DND-41 (cell line): ENCODE results near the gene MTA3.

Experiments used
- ATAC-seq: fragments of 200-7000 bp; cut with Tn5 transposase; 3 replicates; pipeline ENCODE4 v1.9.1; 2021; ENCODE audit warnings: low read depth; ENCODE audit not compliant: insufficient read depth
- DNase-seq: peaks from one replicate; pipeline ENCODE4 v3.0.0-alpha.2; 2020
- H2AFZ ChIP-seq: 2 replicates; pipeline ENCODE4 v1.6.0; 2012; ENCODE audit warnings: low read depth, low read length
- H3K27ac ChIP-seq: 2 replicates; pipeline ENCODE4 v1.5.1; 2012; ENCODE audit warnings: low read length, inconsistent platforms
- H3K27me3 ChIP-seq: fragments of 200-600 bp; sonication (generic); 2 replicates; pipeline ENCODE4 v1.6.0; 2012; ENCODE audit warnings: low read length, mild to moderate bottlenecking, inconsistent platforms; ENCODE audit not compliant: insufficient read depth, poor library complexity
- H3K36me3 ChIP-seq: 2 replicates; pipeline ENCODE4 v1.5.1; 2012; ENCODE audit warnings: low read length, inconsistent platforms; ENCODE audit not compliant: insufficient read depth
- H3K4me1 ChIP-seq: 2 replicates; pipeline ENCODE4 v1.5.1; 2012; ENCODE audit warnings: mild to moderate bottlenecking, low read length; ENCODE audit not compliant: insufficient read depth
- H3K4me2 ChIP-seq: 2 replicates; pipeline ENCODE4 v1.6.0; 2012; ENCODE audit warnings: mild to moderate bottlenecking, moderate library complexity, low read length, inconsistent platforms; ENCODE audit not compliant: insufficient read depth
- H3K4me3 ChIP-seq, 2 experiments: fragments of 200-600 bp in 1 of 2; shearing (Covaris generic) in 1 of 2; 2 replicates each; pipeline ENCODE4 v1.5.1; 2012 to 2016; ENCODE audit warnings: inconsistent platforms in 2 of 2, low read length in 2 of 2, mild to moderate bottlenecking in 2 of 2, low read depth in 1 of 2, moderate library complexity in 1 of 2
- H3K79me2 ChIP-seq: 2 replicates; pipeline ENCODE4 v1.6.0; 2012; ENCODE audit warnings: low read length, inconsistent platforms; ENCODE audit not compliant: insufficient read depth
- H3K9ac ChIP-seq: 2 replicates; pipeline ENCODE4 v1.6.0; 2012; ENCODE audit warnings: low read depth, mild to moderate bottlenecking, inconsistent platforms, low read length, moderate library complexity
- H3K9me3 ChIP-seq: 2 replicates; pipeline ENCODE4 v1.5.1; 2012; ENCODE audit warnings: low read length, moderate library complexity, mild to moderate bottlenecking, inconsistent platforms; ENCODE audit not compliant: insufficient read depth, severe bottlenecking
- H4K20me1 ChIP-seq: 2 replicates; pipeline ENCODE4 v1.6.0; 2012; ENCODE audit warnings: low read length; ENCODE audit not compliant: insufficient read depth
- EZH2 ChIP-seq: IDR thresholded peaks from 3 replicates; pipeline ENCODE4 v1.6.1; 2012; ENCODE audit warnings: borderline replicate concordance, low read depth, mild to moderate bottlenecking, moderate library complexity, low read length, inconsistent platforms; ENCODE audit not compliant: severe bottlenecking
- TF ChIP-seq, protein P1 (sequence below): IDR thresholded peaks from 2 replicates; pipeline ENCODE4 v1.5.1; 2012; ENCODE audit warnings: borderline replicate concordance, low read length, moderate library complexity, mild to moderate bottlenecking; ENCODE audit not compliant: poor library complexity, severe bottlenecking; ENCODE audit errors: extremely low read depth

MTA3 gene

GRCh38 chr2:42573256-42573655 is 4.8 kb downstream of the MTA3 start:
- peaks cover 2% of the 10 kb centered on the region; the same call in 1 of the 2 replicates for H4K20me1 ChIP-seq
- H2AFZ ChIP-seq = no peak overlapping the region
- no peak overlapping the region for H3K9ac ChIP-seq
- no peak overlapping the region for H3K4me3 ChIP-seq
- peaks cover 46% of the 10 kb centered on the region for H3K36me3 ChIP-seq
- H3K27ac ChIP-seq = no peak overlapping the region
- 0 out of 2 replicates have a peak overlapping the region, but pooled peaks have one; percentile 12 for H3K4me2 ChIP-seq
- ATAC-seq (no peak), DNase-seq (no peak)
- H3K9me3 ChIP-seq = no peaks in the 10 kb centered on the region
- peaks cover 78% of the 10 kb centered on the region for H3K79me2 ChIP-seq
- peaks cover 35% of the 10 kb centered on the region for H3K4me1 ChIP-seq
- H3K27me3 ChIP-seq = no peaks in the 10 kb centered on the region
- no peak for TF ChIP-seq EZH2
- TF ChIP-seq, protein P1, sequence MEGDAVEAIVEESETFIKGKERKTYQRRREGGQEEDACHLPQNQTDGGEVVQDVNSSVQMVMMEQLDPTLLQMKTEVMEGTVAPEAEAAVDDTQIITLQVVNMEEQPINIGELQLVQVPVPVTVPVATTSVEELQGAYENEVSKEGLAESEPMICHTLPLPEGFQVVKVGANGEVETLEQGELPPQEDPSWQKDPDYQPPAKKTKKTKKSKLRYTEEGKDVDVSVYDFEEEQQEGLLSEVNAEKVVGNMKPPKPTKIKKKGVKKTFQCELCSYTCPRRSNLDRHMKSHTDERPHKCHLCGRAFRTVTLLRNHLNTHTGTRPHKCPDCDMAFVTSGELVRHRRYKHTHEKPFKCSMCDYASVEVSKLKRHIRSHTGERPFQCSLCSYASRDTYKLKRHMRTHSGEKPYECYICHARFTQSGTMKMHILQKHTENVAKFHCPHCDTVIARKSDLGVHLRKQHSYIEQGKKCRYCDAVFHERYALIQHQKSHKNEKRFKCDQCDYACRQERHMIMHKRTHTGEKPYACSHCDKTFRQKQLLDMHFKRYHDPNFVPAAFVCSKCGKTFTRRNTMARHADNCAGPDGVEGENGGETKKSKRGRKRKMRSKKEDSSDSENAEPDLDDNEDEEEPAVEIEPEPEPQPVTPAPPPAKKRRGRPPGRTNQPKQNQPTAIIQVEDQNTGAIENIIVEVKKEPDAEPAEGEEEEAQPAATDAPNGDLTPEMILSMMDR = no peak

- H3K9ac ChIP-seq = no peak overlapping the region
- peaks cover 67% of the 10 kb centered on the region for H3K36me3 ChIP-seq
- H3K4me2 ChIP-seq = 0 out of 2 replicates have a peak overlapping the region, but pooled peaks have one; percentile 4
- no peaks in the 10 kb centered on the region for H3K9me3 ChIP-seq
- ATAC-seq (peak; percentile 50; the same call in 2 of the 3 replicates), DNase-seq (no peak)
- 0 out of 2 replicates have a peak overlapping the region, but pooled peaks have one; percentile 34 for H3K27ac ChIP-seq
- peaks cover 21% of the 10 kb centered on the region for H3K4me1 ChIP-seq
- peaks cover 2% of the 10 kb centered on the region; the same call in 1 of the 2 replicates for H4K20me1 ChIP-seq
- no peak overlapping the region for H2AFZ ChIP-seq
- no peak overlapping the region for H3K4me3 ChIP-seq
- no peaks in the 10 kb centered on the region for H3K27me3 ChIP-seq
- no peak for TF ChIP-seq EZH2
- TF ChIP-seq, protein P1 = no peak
- peaks cover 79% of the 10 kb centered on the region for H3K79me2 ChIP-seq
These were observed 7.1 kb downstream of the MTA3 start for GRCh38 chr2:42575458-42576064.

DNA sequence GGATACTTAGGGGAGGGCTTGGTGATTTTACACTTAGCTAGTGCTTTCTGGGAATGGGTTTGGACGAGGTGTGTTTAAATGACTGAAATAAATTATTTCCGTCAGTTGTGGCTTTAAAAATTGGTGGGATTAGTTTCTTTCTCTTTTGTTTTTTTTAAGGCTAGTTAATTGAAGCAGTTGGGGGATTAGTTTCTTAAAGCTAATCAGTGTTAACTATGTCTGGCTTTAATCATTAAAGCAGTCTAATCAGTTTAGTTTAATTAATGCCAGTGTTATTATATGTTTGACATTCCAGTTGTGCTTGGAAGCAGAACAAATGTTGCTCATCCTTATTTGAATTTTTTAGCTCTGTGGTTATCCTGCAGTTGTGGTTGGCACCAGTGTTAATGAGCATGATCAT is 10.2 kb downstream of the MTA3 start:
- no peak for ATAC-seq
- TF ChIP-seq, protein P1 = no peak
- no peak for TF ChIP-seq EZH2
- peaks cover 82% of the 10 kb centered on the region for H3K79me2 ChIP-seq
- no peak overlapping the region for H3K4me3 ChIP-seq
- peaks cover 84% of the 10 kb centered on the region for H3K36me3 ChIP-seq
- no peak overlapping the region for H3K9ac ChIP-seq
- peaks cover 12% of the 10 kb centered on the region for H3K4me1 ChIP-seq
- no peaks in the 10 kb centered on the region for H3K9me3 ChIP-seq
- peaks cover 2% of the 10 kb centered on the region; the same call in 1 of the 2 replicates for H4K20me1 ChIP-seq
- no peaks in the 10 kb centered on the region for H3K27me3 ChIP-seq
- no peak overlapping the region for H2AFZ ChIP-seq
- H3K4me2 ChIP-seq = no peak overlapping the region
- no peak for DNase-seq
- no peak overlapping the region for H3K27ac ChIP-seq
